GM15510 (cell line): ENCODE results near the gene HOXC6.

Source experiments
- POLR2A ChIP-seq: IDR thresholded peaks from 3 replicates; pipeline ENCODE4 v1.6.1; 2011; ENCODE audit warnings: borderline replicate concordance; ENCODE audit not compliant: insufficient read length; ENCODE audit errors: extremely low read depth

HOXC6 gene

DNA sequence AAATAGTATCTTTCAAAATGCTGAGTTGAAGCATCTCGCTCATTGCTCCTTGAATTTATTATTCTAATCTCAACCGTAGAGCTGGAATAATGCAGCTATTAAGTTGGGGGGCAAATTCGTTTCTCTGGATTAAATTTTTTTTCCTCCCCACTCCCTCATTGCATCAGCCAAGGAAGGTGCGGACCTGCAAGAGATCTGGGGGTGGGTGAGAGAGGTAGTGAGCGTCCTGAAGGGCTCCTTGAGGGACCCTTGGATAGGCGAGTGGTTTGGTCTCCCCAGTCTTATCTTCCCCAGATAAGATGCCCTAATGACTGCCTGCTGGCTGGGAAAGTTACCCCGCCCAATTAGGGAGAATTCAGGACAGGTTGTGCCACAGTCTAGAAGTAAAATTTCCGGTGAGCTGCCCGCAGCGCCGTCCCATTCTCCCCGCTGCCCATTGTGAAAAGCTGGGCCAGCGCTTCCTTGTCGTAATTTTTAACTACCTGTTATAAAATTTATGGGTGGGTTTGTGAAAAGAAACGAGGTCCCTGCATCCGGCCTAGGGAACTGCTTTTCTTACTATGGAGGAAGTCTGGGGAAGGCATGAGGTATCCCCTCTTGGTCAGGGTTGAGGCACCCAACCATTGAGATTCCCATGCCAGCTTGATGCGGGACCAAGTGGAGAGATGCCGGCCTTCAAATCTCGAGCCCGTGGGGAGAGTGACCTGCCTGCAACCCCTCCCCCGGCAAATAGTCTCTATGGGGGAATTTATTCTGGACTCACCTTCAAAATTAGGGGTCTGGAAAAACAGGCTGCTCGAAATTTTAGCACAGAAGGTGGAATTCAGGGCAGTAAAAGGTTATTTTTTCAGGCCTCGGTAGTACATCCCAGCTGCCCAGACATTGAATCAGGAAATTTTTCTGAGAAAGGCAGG is 13.0 kb upstream of the HOXC6 start:
- TF ChIP-seq POLR2A: no peak

GRCh38 chr12:54016051-54016450 is 12.2 kb upstream of the HOXC6 start:
- TF ChIP-seq POLR2A: no peak

DNA sequence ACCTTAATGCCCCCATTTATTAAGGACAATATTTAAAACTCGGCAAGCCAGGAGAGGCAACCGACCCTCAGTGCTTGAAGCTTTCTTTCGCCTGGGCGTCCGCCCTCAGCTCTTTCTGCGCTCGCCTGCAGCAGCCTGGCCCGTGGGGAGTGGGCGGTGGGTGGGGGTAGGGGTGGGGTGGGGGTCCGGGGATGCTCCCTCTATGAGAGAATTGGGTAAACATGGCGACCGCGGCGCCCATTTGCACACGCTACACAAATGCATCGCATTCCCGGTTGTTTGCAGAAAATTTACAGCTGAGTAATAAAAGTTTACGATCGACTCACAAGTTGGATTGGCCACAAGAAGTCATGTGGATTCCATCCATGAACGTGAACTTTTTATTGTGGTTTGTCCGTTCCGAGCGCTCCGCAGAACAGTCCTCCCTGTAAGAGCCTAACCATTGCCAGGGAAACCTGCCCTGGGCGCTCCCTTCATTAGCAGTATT is 11.7 kb upstream of the HOXC6 start:
- no peak for TF ChIP-seq POLR2A

GRCh38 chr12:54017027-54017788 is 11.0 kb upstream of the HOXC6 start:
- TF ChIP-seq POLR2A: no peak

GRCh38 chr12:54017878-54018467 is 10.3 kb upstream of the HOXC6 start:
- TF ChIP-seq POLR2A: peak; percentile 68

DNA sequence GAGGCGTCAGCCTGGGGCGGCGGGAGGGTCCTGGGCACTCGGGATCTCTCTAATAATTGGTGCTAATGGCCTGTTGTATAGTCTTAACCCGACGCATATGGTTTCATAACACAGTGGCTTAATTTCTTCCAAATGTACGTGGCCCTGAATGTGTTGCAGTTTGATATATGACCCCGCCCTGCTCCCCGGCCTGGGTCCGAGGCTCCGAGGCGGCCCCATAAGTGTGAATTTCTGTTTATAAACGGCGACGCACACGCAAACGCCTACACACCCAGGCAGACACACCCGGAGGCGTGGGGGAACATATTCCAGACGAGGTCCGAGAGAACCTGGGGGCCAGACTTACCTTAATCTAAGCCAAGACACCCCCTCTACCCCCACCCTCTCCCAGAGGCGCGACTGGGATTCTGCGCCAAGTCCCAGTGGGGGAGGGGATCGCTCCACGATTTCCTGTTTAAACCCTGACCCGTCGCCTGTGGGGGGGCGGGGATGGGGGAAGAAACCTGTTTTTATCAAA is 9.7 kb upstream of the HOXC6 start:
- no peak for TF ChIP-seq POLR2A

DNA sequence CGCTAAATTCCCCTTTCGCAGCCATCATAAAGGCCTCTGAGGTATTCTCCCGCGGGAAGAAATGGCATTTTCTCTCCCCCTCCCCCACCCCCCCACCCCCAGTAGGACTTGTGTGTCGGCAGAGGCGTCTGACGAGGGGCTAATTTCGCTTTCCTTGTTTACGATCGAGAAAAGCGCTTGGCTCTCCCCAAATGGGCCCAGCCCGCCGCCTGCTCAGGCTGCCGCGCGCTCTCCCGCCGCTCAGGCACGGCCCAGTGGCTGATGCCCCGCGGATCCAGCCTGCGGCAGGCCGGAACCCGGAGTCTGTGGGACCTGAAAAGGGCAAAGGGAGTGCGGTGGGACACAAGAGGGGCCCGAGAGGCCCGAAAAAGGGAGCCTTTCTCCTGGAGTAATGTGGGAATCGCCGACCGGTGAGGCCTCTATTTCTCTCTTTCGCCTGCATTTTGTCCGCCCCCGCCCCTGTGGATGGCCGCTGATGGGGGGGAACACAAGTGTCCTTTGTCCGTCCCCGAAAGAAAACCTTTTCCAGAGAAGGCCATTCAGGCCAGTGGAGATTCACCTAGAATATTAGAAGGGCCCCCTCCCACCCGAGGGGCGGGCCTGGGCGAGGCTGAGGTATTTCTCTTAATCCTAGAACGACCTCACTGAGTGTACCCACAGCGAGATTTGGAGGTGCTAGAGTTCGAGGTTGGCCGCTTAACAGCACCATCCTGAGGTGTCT is 9.0 kb upstream of the HOXC6 start:
- no peak for TF ChIP-seq POLR2A

DNA sequence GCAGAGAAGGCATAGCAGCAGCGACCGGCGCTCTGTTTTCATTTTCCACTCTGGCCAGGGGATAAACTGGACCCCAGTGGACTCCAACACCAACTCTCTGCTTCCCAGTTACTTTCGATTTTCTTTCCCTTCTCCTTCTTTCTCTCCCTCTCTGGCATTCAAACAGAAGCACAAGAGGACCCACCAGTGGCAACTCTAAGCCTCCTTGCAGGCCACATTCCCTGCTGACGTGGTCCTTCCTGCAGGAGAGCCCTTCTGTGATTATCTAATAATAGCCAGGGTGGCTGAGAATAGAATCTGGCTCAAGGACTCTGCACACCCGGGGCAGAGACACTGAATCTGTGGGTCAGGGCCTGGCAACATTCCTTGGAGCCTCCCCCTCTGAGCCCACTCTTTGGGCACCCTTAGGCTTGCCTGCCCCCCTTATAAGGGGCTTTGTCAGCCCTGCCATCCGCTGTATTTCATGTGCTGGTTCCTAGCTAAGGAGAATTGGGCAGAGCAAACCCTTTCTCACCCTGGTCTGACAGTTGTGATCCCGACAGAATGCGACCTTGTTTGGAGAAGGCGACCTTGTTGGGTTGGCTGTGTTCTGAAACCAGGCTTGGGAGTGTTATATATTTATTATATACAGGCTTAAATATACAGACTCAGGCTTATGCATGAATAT is 8.2 kb upstream of the HOXC6 start:
- TF ChIP-seq POLR2A: no peak

GRCh38 chr12:54020591-54021405 is 7.4 kb upstream of the HOXC6 start:
- no peak for TF ChIP-seq POLR2A

- no peak for TF ChIP-seq POLR2A
Measured at GRCh38 chr12:54021432-54022013, 6.7 kb upstream of the HOXC6 start.

DNA sequence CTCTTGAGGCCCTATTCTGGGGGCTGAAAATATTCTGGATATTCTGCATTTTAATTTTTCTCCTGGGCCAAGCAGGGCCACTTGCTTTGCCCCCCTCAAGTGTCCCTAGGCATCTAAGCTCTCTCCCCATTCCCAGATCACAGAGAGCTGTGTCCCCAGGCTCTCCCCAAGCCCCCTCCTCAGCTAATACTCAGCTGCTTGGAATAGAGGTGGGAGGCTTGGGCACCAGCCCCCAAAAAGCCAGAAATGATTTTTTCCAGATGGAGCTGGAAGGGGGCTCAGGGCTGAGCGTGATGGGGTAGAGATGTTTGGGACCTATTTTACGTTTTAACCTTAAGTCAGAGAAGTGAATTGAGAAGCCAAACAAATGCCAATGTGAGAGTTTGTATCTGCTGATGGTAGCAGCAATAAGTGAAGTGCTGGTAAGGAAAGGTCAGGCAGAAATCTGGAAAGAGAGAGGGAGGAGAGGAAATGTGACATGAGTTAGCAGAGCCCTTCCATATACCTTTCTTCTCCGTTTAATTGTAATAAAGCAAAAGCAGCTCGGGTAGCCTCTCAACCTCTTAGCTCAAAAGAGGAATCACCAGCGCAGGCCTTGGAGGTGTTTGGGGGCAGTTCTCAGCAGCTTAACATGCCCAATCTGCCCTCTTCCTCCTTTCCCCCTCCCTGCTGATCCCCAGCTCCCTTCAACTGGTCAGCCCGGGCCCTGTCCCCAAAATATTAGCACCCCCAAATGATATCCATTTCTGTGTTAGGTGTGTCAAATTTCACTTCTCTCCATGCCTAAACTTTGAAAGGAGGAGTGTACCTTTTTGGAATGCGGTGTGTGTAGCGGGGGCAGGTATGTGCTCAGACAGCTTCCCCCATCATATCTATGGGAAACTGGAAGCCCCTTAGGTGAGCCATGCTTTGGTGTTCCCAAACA is 5.0 kb upstream of the HOXC6 start:
- TF ChIP-seq POLR2A: no peak

DNA sequence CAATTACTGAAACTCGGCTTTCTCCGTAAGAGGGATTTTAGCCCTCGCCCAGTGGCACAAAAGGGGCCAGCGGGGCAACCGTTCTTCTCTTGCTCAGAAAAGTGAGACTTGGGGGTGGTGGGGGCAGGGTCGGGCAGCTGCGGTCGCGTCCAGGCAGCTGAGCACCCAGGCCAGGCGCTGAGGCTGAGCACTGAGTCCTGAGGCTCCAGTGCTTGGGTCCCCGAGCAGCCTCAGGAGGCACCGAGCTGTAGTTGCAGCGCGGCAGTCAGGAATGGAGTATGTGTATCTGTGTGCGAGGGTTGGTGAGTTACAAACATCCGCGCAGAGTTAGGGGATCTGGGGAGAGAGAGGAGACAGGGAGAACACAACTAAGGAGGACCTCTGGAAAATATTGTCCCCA is 4.1 kb upstream of the HOXC6 start:
- no peak for TF ChIP-seq POLR2A
